Measurements from ENCODE around the gene RABEP2.
"Not testable (repeated sequence)": the region's sequence is repeated elsewhere in the genome, so short reads cannot be mapped to it uniquely, and the experiment has no call there.

The RABEP2 gene

DNA sequence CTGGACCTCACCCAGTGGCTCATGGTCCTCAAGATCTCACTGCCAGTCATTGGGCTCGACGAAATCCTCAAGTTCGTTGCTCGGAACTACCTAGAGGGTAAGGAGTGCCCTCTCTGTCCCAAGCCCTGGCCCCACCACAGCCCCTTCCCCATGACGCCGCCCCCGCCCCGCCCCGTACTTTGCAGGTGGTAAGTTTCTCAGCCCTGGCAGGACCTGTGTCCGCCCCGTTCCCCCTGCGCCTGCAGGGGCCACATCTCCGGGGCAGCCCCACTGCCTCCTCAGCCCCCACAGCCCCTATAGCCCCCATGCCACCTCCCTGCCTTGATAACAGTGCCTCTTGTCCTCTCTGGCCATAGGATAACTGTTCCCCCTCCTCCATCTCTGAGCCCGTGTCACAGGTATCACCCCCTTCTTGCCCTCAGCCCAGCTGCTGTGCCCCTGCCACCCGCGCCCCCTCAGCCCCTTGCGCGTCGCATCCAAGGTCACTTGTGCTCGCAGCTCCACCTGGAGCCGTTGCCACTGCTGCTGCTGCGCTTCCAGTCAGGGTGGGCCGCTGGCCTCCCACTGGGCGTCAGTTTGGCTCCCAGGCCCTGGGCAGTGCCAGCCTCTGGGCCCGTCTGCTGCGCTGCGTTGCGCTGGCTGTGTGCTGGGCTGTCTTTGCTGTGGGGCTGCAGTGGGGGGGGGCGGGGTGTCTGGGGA lies 21.5 kb downstream of the RABEP2 start:
- DNase-seq = no peak

DNA sequence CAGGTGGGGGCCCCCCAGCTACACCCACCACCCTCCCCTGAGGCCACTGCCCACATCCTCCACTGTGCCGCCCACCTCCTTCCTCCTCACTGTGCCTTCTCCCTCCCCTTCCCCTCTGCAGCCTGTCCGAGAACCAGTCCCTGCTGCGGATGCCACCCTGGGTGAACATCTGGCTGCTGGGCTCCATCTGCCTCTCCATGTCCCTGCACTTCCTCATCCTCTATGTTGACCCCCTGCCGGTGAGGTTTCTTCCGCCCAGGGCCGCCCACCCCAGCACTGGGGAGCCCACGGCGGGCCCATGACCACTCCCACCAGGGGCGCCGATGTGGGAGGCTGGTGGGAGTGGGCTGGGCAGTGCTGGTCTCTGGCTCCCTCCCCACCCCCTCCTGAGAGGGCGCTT lies 22.1 kb downstream of the RABEP2 start:
- no peak for DNase-seq

DNA sequence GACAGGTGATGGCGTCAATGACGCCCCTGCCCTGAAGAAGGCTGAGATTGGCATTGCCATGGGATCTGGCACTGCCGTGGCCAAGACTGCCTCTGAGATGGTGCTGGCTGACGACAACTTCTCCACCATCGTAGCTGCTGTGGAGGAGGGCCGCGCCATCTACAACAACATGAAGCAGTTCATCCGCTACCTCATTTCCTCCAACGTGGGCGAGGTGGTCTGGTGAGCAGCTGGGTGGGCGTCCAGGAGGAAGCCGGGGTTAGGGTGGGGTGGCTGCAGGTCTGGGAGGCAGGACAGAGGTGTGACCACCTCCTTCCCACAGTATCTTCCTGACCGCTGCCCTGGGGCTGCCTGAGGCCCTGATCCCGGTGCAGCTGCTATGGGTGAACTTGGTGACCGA lies 23.2 kb downstream of the RABEP2 start:
- DNase-seq = no peak

DNA sequence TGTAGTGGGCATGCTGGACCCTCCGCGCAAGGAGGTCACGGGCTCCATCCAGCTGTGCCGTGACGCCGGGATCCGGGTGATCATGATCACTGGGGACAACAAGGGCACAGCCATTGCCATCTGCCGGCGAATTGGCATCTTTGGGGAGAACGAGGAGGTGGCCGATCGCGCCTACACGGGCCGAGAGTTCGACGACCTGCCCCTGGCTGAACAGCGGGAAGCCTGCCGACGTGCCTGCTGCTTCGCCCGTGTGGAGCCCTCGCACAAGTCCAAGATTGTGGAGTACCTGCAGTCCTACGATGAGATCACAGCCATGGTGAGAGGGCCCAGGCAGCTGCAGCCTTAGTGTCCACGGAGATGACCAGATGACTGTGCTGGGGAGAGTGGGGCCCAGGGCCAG lies 24.4 kb downstream of the RABEP2 start:
- DNase-seq = no peak

DNA sequence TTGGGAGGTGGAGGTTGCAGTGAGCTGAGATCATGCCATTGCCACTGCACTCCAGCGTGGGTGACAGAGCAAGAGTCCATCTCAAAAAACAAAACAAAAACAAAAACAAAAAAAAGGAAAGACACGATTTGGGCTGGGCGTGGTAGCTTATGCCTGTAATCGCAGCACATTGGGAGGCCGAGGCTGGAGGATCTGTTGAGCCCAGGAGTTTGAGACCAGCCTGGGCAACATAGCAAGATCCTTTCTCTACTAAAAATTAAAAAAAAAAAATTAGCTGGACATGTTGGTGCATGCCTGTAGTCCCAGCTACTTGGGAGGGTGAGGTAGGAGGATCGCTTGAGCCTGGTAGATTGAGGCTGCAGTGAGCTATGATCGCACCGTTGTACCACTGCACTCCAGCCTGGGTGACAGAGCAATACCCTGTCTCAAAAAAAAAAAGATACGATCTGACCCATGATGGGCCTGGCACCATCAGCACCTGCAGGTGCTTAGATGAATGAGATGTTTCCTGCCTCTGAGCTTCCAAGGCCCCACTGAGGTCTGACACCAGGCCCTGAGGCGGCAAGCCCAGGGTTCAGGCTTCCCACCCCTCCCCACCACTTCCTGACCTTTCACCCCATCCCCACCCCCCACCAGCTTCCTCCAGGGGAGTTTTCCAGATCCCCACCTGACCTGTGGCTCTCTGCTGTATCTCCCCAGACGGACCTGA lies 25.0 kb downstream of the RABEP2 start:
- no peak for DNase-seq

DNA sequence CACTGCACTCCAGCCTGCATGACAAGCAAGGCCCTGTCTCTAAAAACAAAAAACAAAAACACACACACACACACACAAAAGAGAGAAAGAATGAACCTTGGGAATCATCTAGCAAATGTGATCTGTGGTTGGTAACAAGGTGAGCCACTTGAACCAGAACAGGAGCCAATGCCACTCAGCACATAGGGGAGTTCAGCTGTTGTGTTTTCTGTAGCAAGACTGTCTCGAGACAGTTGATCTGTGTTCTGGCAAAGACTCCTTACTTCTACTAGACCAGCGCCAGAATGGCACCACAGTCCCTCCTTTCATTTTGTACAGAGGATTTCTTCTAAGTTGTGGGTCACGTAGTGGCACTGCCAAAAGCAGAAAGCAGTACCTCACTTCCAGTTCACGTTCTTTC lies 26.1 kb downstream of the RABEP2 start:
- DNase-seq = no peak

DNA sequence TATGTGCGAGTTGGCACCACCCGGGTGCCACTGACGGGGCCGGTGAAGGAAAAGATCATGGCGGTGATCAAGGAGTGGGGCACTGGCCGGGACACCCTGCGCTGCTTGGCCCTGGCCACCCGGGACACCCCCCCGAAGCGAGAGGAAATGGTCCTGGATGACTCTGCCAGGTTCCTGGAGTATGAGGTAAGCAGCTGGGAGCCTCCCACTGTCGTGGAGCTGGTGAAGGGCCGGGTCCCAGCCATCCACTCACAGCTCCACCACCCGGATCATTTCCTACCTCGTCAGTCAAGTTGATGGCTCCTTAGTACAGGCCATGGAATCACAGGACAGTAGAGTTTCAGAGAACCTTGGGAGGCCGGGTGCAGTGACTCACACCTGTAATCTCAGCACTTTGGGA lies 26.8 kb downstream of the RABEP2 start:
- DNase-seq = no peak

DNA sequence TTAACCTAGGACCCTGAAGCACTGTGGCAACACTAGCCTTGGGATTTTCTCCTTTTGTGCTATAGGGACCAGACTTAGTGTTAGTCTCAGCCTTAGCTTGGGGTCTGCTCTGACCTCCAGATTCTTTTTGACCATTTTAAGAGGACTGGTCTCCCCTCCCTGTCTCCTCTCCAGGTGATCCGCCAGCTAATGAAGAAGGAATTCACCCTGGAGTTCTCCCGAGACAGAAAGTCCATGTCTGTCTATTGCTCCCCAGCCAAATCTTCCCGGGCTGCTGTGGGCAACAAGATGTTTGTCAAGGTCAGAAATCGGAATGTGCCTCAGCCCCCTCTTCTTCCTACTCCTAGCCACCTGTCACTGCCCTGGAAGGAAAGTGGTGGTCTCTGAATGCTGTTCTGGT lies 27.2 kb downstream of the RABEP2 start:
- DNase-seq = no peak

DNA sequence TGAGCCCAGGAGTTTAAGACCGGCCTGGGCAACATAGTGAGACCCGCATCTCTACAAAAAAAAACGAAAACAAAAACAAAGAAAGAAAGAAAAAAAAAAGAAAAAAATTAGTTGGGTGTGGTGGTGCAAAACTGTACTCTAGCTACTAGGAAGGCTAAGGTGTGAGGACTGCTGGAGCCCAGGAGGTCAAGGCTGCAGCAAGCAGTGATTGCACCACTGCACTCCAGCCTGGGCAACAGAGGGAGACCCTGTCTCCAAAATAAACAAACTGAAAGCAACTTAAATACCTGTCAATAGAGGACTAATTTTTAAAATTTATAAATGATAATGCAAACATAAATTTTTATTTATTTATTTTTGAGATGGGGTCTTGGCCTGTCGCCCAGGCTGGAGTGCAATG lies 29.4 kb downstream of the RABEP2 start:
- DNase-seq = no peak

DNA sequence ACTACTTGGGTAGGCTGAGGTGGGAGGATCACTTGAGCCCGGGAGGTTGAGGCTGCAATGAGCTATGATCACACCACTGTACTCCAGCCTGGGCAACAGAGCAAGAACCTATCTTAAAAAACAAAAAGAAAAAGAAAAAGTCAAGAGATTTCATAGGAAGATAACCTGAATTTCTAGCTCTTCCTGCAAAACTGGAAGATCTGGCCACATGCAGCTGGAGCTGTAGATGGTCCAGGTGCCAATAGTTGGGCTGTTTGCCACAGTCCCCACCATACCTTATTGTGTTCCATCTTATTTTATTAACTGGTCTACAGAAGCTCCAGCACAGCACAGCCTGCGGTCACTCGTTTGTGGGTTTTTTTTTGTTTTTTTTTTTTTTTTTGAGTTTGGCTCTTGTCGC lies 31.7 kb downstream of the RABEP2 start:
- no peak for DNase-seq

DNA sequence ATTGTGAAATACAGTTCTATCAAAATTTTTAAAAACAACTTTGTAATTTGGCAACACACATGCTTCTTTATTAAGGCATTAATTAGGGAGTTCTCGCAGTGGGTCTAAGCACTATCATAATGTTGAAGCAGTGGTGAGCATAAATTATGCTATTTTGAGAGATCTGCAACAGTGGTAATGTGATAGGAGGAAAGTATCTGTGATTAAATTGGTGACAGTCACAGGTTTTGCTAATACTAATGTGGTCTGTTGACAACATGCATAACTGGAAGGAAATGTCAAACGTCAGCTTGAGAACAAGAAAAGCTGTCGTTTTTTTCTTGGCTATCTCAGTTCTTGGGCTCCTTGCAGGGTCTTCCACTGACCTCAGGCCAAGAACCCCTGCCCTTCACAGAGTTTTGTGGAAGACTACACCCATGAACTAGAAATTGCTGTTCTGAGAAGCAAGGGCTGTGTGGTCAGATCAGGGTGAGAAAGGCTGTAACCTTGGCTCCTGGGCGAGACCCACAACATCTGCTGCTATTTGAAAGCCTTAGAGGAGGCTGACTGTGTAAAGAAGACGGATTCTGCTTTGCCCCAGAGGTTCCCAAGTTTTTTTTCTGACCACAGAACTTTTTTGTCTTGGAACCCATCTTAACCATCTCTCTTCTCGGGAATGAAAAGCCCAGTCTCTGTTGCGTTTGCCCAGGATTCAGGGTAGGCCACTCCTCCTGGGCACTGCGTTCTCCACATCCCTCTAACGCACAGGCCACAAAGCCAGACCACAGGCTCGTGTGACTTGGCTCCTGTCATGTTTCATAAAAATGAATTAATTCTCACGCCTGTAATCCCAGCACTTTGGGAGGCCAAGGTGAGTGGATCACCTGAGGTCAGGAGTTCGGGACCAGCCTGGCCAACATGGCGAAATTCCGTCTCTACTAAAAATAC lies 32.8 kb downstream of the RABEP2 start:
- no peak for DNase-seq

DNA sequence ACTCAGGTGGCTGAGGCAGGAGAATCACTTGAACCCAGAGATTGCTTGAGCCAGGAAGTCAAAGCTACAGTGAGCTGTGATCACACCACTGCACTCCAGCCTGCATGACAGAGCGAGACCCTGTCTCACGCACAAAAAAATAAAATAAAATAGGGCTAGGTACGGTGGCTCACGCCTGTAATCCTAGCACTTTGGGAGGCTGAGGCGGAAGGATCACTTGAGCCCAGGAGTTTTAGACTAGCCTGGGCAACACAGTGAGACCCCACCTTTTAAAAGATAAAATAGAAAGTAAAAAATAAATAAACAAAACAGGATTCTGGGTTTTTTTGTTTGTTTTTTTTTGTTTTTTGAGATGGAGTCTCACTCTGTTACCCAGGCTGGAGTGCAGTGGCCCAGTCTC lies 34.7 kb downstream of the RABEP2 start:
- not testable (repeated sequence) for DNase-seq

DNA sequence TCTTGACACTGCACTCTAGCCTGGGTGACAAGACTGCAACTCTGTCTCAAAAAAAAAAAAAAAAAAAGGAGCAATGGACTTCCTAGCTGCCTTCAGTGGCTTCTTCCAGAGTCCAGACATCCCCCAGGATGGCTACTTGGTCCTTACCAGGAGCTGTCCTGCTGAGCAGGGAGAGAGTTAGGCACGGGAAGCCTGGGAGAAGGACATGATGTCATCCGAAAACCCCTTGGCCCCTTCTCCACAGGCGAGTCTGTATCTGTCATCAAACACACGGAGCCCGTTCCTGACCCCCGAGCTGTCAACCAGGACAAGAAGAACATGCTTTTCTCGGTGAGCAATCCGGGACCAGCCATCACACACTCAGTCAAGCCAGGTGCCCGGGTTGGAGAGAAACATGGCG lies 38.1 kb downstream of the RABEP2 start:
- no peak for DNase-seq

DNA sequence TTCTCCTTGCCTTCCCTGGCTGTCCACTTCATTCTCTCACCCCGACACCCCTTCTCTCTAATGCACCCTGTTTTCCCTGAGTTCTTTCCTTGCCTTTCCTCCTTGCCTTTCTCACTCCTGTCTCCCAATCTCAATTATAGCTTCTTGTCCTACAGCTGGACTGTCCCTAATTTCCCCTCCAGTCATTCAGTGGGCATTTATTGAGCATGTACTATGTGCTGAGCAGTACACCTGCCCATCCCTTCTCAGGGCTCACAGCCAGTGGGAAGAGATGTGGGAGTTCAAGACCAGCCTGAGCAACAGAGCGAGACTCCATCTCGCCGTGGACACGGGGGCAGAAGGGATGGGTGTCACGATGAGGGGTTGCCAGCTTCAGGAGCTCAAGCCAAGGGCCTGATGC lies 41.0 kb downstream of the RABEP2 start:
- DNase-seq = no peak

DNA sequence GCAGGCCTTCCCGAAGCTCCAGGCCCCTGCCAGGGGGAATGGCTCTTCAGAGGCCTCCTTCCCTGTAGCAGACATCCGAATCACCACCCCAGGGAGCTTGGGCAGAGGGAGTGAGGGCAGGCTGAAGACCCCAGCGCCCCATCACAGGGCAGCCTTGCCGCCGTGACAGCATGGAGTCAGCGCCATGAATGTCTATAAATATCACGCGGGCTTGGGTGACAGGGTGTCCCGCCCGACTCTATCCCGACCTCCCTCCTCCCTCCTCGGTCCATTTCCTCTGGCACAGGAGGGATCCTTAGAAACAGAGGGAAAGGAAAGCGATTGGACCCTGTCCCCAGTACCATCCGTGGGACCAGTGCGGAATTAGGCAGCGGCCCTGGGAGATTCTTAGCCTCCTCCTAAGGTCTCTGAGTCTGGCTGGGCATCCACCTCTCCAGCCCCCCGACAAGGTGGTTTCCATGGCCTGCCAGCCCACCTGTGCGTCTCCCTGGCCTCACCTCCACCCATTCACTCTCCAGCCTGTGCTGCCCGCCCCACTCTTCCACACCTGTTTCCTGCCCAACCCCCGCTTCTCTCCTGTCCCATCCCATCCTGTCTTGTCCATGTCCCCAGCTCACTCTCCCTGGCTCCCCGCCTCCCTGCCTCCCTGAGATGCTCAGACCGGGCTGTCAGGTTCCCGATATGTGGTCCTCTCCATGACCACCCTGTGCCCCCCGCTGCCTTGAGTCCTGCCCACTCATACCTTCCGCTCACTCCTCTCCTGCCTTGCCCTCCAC lies 41.6 kb downstream of the RABEP2 start:
- no peak for DNase-seq

DNA sequence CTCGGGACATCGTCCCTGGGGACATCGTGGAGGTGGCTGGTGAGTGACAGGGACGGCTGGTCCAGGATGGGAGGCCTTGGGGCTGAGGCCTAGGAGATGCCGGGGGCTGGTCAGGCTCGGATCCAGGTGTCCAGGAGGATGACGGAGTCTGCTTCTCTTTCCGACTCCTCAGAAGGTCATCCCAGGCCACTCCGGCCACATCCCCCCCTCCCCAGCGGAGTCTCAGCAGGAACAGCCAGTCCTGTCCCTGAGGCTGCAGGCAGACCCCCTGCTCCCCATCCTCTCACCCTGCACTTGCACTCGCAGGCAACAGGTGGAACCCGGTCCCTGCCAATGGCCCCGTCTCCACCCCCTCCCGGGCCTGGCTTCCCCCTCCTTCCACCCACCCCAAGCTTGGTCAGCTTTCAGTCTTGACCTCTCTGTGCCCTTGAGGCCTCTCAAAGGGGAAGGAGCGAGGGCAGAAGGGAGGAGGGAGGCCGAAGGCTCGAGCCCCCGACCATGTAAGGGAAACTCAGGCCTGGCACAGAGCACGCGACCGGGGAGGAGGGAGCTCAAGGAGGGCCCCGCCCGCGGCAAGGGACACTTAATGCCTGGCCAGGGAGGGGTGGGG lies 42.4 kb downstream of the RABEP2 start:
- DNase-seq = no peak

DNA sequence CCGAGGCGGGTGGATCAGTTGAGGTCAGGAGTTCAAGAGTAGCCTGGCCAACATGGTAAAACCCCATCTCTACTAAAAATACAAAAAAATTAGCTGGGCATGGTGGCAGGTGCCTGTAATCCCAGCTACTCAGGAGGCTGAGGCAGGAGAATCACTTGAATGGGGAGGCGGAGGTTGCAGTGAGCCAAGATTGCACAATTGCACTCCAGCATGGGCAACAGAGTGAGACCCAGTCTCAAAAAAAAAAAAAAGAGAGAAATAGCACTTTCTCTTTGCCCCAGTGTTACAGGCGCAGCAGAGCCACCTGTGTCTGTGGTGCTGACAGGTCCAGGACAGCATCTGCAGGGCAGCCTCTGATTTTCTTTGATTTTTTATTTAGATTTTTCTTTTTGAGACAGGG lies 43.5 kb downstream of the RABEP2 start:
- DNase-seq = not testable (repeated sequence)

DNA sequence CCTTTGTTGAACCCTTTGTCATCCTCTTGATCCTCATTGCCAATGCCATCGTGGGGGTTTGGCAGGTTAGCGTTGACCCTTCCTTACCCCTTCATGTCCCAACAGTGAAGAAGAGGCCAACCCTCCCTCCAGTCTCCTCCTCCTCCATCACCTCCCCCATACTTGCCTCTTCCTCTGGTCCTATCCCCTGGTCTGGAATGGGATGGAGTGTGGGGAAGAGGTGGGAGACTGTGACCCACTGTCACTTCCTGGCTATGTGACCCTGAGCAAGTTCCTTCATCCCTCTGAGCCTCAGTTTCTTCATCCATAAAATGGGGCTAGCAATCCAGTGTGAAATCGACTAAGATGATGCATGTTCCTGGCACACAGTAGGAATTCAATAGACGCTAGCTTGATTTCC lies 44.1 kb downstream of the RABEP2 start:
- no peak for DNase-seq

DNA sequence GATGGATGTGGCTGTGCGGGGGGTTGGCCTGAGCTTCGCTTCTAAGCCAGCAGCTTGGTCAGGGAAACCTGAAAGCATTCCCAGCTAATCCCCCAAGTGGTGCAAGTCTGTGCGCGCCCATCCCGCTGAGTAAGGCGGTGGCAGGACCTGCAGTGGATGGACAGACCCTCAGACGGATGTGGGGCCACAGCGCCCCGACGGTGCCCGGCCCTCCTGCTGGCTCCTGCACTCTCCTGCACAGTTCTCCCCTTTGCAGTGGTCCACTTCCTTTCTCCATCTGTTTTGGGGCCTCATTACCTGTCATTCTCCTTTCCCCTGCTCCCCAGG lies 44.5 kb downstream of the RABEP2 start:
- no peak for DNase-seq

DNA sequence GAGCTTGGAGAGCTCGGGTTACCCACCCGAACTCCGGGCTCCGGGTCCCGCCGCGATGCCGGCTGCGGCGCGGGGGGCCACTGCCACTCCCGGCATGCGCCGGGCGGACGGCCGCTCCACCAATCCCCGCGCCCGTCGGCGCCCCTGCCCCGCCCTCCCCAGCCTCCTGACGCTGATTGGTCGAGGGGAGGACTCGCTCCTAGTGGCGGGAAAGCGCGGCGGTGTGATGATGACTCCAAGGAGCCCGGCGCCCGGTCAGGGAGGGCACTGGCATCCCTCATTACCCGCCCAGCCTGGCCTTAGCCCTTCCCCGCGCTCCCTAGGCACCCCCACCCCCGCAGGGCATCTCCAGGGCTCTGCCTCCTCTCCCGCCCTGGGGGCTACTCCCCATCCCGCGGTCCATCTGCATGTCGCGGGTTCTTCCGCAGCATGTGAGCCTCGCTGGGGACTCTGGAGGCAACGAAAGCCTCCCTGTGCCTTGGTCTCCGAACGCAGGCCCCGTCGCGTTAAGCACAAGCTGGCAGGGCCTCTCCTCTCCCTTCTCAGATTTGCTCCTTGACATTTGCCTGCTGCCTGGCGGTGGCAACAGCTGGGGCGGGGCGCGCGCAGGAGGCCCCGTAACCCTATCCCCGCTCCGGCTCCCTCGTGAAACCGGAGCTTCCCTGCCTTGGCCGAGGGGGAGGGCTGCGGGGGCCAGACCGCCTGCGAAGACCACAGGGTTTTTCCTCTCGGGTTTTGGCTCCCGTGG lies 45.0 kb downstream of the RABEP2 start:
- DNase-seq = peak; percentile 93 to 94

DNA sequence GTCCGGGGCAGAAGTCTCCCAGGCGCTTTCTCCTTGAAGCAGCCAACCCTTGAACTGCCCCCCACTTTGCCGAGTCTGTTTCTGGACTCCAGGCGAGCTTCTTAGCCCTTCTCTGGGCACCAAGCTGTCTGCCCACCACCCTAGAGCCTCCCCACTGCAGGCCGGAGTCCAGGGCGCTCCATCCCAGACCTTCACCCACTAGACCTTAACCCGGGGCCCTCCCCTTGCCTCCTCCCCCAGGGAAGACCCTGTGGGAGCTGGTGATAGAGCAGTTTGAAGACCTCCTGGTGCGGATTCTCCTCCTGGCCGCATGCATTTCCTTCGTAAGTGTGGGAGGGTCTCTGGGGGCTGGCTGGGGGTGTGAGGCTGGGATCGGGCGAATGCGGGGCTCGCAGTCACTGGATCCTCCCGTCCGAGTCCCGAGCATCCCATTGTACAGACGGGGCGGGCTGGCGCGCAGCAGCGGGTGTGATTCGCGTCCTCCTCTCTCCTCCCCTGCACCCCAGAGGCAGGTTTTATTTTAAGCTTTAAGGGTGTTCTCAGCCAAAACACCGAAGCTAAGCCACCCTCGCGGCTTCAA lies 45.7 kb downstream of the RABEP2 start:
- DNase-seq = peak; percentile 8 to 21

All from activated CD4-positive, alpha-beta T cell treated with anti-CD3 and anti-CD28 coated beads, Interleukin-2, amount 50 U/mL, for 48 hours (primary cell).